Measurements from ENCODE around the gene SYT2. TPM values are rescaled to one million over a fixed set of nuclear protein-coding genes. Genes with fewer than 3 reads are reported as not detected.
"Not testable (repeated sequence)": the region's sequence is repeated elsewhere in the genome, so short reads cannot be mapped to it uniquely, and the experiment has no call there.

Gene SYT2
- total RNA-seq, 1 donor from 2014 or later, result not detected

- H3K36me3 Mint-ChIP-seq (ENCODE audit: low read depth); intact Hi-C loops (cut with micrococcal nuclease); H3K27ac Mint-ChIP-seq; DNase-seq (ENCODE audit: low spot score); H3K4me3 Mint-ChIP-seq (ENCODE audit: low read depth); H3K9me3 Mint-ChIP-seq: not testable (repeated sequence)
- Mint-ChIP-seq H3K4me1 (ENCODE audit: low read depth) (peaks cover 17% of the 10 kb centered on the region), H3K27me3 (ENCODE audit: low read depth) (peaks cover 24% of the 10 kb centered on the region)
These were observed 169.4 kb downstream of the SYT2 start for GRCh38 chr1:202540858-202541257.

Other genes with a start within 250 kb of the SYT2 start
- 78.7 and 84.6 TPM in 2 replicates for gene KDM5B, start 98.0 kb upstream of the SYT2 start, total RNA-seq
- 1.6 TPM in 2 replicates for gene PCAT6, start 100.5 kb upstream of the SYT2 start, total RNA-seq
- gene RABIF, start 178.7 kb upstream of the SYT2 start, total RNA-seq, result 13.1 and 15.5 TPM in 2 replicates
- 27.7 and 29.2 TPM in 2 replicates for gene KLHL12, start 216.8 kb upstream of the SYT2 start, total RNA-seq
- 79.1 and 79.2 TPM in 2 replicates for gene ADIPOR1, start 247.9 kb upstream of the SYT2 start, total RNA-seq

Data from activated T-helper 2 cell treated with anti-CD3 and anti-CD28 coated beads, Interferon-gamma antibody, Interleukin-2, Interleukin-4, amounts not matched to agents 10 μg/mL and 5 μg/mL and 100 μg/mL, durations not matched to agents 14 hours and 24 hours and 36 hours (primary cell).